GM21515 (cell line): Measurements from ENCODE around the gene TRIM15.
"Not testable (repeated sequence)": the region's sequence is repeated elsewhere in the genome, so short reads cannot be mapped to it uniquely, and the experiment has no call there.

ENCODE experiments used
- ATAC-seq: cut with Tn5 transposase; IDR thresholded peaks from one replicate; pipeline ENCODE4 v1.9.1; 2021; ENCODE audit not compliant: unreplicated experiment

TRIM15 gene

GRCh38 chr6:30198166-30199084, 35.1 kb downstream of the TRIM15 start:
- ATAC-seq = no peak

DNA sequence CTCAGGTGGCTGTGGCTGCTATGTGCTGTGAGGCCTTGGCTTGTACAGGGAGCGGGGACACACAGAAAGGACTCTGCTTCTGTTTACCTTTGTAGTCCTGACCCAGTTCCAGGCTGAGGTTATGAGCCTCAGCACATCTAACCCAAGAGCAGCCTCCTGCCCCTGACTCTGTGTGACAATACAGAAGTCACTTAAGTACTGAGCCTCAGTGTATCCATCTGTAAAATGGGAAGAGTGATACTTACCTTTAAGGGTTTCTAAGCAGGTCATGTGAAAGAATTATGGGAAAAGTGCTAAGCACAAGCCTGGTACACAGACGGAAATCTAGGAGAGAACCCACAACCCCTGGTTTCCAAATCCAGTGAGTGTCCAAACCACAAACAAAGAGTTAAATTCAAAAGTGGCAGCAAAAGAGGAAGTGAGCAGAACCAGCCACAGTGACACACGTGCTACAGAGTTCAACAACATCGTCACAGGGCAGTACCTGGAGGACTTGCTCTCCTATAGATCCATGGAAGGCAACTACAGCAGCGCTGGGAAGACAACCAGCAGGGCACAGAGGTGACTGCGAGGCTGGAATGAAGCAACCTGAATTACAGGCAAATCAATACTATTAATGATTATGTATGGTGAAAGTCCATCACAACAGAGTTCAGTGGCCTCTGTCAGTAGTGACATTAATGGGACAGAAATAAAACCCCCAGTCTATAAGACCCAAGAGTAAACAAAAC, 37.4 kb downstream of the TRIM15 start:
- peak; percentile 60 for ATAC-seq

GRCh38 chr6:30202366-30202765, 39.0 kb downstream of the TRIM15 start:
- no peak for ATAC-seq

DNA sequence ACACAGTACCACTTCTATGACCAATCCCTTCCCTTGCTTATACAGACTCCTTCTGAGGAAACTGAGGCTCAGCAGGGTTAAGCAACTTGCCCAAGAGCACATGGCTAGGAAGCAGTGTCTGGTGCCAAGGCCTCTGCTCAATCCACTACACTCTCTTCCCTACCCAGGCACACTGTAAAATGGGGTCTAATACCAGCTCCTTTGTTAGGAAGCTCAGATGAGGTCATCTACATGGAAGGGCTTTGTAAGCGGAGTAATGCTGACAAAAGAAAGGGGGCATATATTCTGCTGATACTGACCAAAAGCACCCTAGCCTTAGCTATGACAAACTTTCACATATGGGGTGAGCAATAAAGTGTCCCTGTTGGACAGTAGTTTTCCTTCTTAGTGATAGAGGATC, 40.8 kb downstream of the TRIM15 start:
- ATAC-seq = no peak

DNA sequence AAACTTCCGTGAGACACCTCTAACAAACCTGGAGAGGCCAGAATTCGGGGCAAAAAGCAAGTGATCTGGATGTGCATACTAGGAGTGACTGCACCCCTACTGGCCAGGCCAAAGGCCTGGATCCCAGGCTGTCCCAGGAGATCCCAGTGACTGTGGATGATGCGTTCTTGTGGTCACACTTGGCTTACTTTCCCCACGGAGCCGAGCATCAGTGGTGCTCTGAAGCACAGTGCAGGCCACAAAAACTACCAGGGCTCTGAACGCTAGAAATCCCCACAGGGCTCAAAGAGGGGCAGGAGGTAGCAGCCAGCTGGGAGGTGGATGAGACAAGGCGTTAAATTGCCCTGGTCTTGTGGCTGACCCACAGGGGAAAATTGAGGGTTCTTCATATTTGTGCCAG, 42.8 kb downstream of the TRIM15 start:
- no peak for ATAC-seq

DNA sequence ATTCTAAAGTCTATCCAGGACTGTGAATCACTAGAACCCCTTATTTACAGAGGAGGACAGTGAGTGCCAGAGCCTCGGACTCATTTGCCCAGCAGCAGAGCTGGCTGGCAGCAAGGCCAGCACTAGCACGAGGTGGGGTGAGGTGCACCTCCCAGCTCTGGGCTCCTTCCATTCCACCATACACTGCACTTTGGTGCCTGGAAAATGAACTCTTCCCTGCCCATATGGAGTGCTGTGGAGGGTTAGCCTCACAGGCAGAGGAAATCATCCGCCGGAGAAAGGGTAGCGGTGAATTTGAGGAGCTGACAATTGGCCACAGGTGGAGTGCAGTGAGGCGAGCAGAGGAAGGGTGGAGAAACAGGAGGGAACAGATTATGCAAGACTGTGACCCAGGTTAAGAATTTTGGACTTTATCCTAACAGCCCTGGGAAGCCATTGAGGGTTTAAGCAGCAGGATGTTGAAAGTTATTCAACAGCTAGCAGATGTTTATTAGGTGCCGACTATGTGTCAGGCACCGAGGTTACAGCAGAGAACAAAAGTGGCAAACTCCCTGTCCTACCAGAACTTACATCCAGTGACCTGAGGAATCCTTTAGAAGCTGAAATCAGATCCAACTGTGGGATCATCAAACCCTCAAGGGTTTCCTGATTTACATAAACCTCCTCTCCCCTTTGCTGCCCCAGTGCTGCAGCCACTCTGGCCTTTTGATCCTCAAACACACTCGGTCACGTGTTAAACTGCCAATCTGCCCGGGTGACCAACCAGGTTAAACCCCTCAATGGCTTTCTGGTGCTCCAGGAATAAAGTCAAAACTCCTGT, 43.7 kb downstream of the TRIM15 start:
- no peak for ATAC-seq

GRCh38 chr6:30207619-30208295, 44.4 kb downstream of the TRIM15 start:
- ATAC-seq = no peak

GRCh38 chr6:30211306-30211705, 48.0 kb downstream of the TRIM15 start:
- no peak for ATAC-seq

DNA sequence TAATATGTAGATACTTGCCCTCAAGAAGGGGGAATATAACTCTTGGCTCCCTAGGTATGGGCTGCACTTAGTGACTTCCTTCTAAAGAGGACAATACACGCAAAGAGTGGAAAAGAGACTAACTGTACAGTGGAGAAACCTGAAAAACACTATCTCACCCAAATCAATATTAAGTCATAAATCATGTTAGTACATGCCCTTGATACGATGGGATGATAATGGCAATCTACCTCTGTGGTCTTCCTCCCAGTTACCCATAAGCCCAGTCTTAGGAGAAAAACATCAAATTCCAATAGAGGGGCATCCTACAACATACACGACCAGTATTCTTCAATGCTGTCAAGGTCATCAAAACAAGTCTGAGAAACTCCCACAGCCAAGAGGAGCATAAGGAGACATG, 48.6 kb downstream of the TRIM15 start:
- no peak for ATAC-seq

DNA sequence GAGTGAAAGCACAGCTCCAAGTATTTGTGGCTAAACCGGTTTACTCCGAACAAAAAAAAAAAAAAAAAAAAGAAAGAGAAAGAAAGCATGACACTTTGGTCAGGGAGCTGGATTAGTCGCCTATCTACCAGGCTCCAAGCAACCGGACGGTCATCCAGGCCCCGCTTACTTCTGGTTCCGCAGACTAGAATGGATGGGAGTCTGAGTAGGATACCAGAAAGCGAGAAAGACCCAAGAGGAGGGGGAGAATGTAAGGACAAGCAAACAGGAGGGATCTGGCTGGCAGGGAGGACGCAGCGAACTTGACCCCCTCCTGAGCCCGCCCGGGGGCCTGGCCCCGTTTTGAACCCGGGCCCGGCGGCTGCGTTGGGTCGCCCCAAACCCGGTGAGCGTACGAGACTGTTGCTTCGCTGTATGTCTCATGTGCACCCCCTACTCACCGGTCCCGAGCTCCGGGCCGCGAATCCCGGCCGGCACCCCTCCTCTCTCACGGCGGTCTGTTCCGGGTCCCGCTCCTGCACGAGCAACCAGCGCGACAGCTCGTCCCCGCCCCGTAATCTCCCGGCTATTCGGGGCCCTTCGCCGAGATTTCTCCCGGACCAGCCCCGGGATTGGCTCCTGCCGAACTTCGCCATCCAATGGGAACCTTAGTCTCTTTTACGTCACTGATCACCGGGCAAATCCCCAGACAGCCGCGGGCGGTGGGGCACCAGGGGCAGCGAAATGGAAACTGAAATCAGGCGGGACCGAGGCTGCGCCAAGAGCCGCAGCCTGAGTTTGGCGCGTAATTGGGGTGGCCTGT, 49.7 kb downstream of the TRIM15 start, which contains the start of gene TRIM26:
Gene TRIM26, minus strand, starts transcription at position 542 of the 802 bp plus-strand sequence. CDS start 14,303 bp downstream, outside the sequence.
- peak; percentile 80 for ATAC-seq

- ATAC-seq = no peak
Measured at GRCh38 chr6:30213667-30213956, 50.3 kb downstream of the TRIM15 start.

DNA sequence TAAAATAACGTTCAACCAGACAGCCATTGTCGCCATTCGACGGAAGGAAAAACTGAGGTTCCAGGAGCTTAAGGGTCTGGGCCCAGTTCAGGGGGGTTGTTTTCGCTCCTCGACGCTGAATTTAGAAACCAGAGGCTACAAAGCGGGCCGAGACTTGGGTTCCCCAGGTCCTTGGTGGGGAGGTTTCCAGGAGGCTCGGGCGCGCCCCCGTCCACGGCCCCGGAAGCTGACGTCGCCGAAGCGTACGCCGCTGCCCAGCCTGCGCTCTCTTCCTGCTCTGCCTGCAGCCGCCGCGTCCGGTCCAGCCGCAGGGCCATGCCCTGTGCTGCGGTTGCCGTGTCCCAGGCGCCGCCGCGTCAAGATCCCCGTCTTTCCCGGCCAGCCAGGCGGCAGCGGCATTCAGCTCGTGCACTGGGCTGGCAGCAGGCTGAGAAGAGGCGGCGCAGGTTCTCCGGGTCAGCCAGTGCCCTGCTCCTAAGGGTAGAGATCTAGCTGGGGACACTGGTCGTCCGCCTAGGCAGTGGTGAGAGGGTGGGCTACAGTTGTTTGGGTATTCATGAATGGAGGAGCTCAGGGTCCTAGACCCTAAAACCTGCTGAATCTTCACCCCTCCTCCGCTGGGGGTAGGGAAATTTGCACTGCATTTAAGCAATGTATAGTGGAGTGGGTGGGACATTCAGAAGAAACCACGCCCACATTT, 50.8 kb downstream of the TRIM15 start:
- peak; percentile 61 for ATAC-seq

DNA sequence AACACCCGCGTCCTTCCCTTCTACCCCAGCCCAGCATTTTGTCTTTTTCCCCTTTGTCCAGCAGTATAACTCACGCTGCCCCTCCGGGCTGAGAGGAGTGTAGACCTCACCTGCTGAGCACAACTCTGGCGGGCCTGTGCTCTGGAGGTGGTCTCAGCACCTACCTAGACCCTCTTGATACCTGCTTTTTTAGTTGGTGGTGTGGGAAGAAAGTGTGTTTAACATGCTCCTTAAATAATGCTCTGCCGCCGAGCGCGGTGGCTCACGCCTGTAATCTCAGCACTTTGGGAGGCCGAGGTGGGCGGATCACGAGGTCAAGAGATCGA, 51.3 kb downstream of the TRIM15 start:
- ATAC-seq = no peak

DNA sequence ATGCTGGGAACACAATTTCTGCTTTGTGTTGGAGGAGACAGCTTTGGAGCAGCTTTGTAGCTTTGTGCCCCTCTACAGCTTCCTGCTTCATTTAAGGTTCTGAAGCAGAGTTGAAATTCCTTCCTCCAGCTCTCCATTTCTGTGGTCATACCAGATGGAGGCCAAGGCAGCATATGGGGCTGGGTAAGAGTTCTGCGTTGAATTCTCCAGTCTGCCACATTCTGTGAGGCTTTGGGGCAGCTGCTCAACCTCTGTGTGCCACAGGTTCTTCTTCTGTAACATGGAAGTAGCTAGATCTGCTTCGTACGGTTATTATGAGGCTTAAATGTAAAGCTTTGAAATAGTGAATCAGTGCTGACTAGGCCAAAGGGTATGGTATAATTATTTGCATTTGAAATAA, 52.8 kb downstream of the TRIM15 start:
- no peak for ATAC-seq

GRCh38 chr6:30219244-30219643, 55.9 kb downstream of the TRIM15 start:
- no peak for ATAC-seq

DNA sequence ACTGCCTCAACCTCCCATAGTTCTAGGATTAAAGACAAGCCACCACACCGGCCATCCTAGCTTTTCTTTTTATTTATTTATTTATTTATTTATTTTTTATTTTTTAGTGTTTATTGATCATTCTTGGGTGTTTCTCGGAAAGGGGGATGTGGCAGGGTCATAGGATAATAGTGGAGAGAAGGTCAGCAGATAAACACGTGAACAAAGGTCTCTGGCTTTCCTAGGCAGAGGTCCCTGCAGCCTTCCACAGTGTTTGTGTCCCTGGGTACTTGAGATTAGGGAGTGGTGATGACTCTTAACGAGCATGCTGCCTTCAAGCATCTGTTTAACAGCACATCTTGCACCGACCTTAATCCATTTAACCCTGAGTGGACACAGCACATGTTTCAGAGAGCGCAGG, 58.0 kb downstream of the TRIM15 start:
- ATAC-seq = not testable (repeated sequence)

DNA sequence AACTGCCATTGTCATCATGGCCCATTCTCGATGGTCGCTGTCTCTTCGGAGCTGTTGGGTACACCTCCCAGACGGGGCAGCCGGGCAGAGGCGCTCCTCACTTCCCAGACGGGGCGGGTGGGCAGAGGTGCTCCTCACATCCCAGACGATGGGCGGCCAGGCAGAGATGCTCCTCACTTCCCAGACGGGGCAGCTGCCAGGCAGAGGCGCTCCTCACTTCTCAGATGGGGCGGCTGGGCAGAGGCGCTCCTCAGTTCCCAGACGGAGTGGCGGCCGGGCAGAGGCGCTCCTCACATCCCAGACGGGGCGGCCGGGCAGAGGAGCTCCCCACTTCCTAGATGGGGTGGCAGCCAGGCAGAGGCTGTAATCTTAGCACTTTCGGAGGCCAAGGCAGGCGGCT, 58.6 kb downstream of the TRIM15 start:
- not testable (repeated sequence) for ATAC-seq
